Tibial nerve (tissue), 3 donors: ENCODE results near the gene CACNA1A.

Experiments used
- CTCF ChIP-seq, 5 experiments: fragments of 200-600 bp in 3 of 5; fragments of 450-650 bp in 2 of 5; sonication (generic) in 3 of 5; IDR thresholded peaks; one replicate each; pipeline ENCODE4 v1.5.1; 2016 to 2019; ENCODE audit warnings: antibody characterized with exemption in 5 of 5, mild to moderate bottlenecking in 3 of 5, moderate library complexity in 2 of 5
- POLR2A ChIP-seq, 2 donors: fragments of 450-650 bp; IDR thresholded peaks; one replicate each; pipeline ENCODE4 v1.6.1; 2017; ENCODE audit warnings: antibody characterized with exemption in 2 of 2, mild to moderate bottlenecking in 2 of 2, moderate library complexity in 2 of 2

- TF ChIP-seq CTCF (IDR thresholded peaks at IDR 0.05) (no peak), POLR2A (IDR thresholded peaks at IDR 0.05) (no peak)
These were observed 23.1 kb downstream of the CACNA1A start for GRCh38 chr19:13483215-13483614.
